Vagina (tissue), 2 donors: Measurements from ENCODE around the gene SPRY4.

Experiments used
- CTCF ChIP-seq, 3 experiments: fragments of 450-650 bp in 2 of 3; fragments of 200-600 bp in 1 of 3; sonication (generic) in 1 of 3; IDR thresholded peaks; one replicate each; pipeline ENCODE4 v1.5.1; 2017 to 2019; ENCODE audit warnings: antibody characterized with exemption in 3 of 3, mild to moderate bottlenecking in 2 of 3, moderate library complexity in 2 of 3
- POLR2AphosphoS5 ChIP-seq, 2 donors: sonication (generic); formaldehyde crosslinking; IDR thresholded peaks; one replicate each; pipeline ENCODE4 v1.9.0; 2017; ENCODE audit warnings: antibody characterized with exemption in 2 of 2, mild to moderate bottlenecking in 2 of 2, low read depth in 1 of 2; ENCODE audit not compliant: insufficient read depth in 1 of 2

- TF ChIP-seq CTCF (IDR thresholded peaks at IDR 0.05) (no peak), POLR2AphosphoS5 (IDR thresholded peaks at IDR 0.05; ENCODE audit: insufficient read depth in 1 of 2, low read depth in 1 of 2) (no peak)
These were observed 7.1 kb downstream of the SPRY4 start for GRCh38 chr5:142317753-142318152.
